ENCODE measurements around the gene ASRGL1. TPM values are rescaled to one million over a fixed set of nuclear protein-coding genes. Genes with fewer than 3 reads are reported as not detected.
"Not testable (repeated sequence)": the region's sequence is repeated elsewhere in the genome, so short reads cannot be mapped to it uniquely, and the experiment has no call there.

Gene ASRGL1
- 7.9 and 10.1 TPM in 2 replicates for total RNA-seq

DNA sequence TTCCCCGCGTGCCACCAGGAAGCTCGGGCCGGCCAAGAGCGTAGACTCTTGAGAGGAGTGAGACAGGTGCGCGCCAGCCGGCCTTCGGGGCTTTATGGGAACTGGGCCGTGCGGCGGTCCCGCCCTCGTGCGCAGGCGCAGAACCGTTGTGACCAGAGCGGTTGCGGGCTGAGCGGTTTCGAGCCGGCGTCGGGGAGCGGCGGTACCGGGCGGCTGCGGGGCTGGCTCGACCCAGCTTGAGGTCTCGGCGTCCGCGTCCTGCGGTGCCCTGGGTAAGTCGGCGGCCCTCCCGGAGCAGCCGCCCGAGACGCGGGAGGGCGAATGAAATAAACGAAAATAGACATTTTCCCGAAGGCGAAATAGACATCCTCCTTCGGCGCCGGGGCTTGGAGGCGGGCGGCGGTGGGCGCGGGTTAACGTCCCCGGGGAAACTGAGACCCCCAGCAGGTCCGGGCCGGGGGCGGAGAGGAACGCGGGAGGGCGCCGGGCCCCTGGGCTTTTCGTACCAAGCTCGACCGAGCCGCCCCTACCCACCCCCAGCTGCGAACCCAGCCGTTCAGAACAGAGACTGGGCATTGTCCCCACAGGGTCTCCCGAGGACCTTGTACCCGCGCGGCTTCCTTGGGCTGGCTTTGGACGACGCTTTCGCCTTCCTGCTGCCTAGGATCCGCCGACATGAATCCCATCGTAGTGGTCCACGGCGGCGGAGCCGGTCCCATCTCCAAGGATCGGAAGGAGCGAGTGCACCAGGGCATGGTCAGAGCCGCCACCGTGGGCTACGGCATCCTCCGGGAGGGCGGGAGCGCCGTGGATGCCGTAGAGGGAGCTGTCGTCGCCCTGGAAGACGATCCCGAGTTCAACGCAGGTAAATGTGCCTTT, at the start of gene ASRGL1:
Gene ASRGL1, plus strand, starts transcription at position 146 of the 879 bp plus-strand sequence. Its CDS starts 530 bp downstream, at position 676.
- intact Hi-C loops (cut with micrococcal nuclease): no loop called here

DNA sequence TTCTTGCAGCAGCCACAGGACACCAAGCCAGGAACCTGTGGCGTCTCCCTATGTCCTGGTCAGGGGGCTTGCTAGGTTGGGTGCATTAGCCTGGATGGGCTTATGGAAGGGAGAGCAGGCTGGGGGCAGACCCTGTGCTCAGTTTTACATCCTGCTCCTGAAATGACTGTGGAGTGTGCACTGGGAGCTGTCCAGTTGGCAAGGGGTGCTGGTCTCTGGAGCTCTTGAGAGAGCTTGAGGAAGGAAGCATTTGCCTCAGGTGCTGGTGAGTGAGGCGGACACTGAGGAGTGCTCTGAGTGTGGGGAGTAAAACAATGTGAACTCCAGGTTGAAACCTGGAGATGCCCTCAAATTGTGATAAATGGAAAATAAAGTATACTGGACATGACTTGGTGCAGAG, 41.7 kb upstream of the ASRGL1 start:
- intact Hi-C loops (cut with micrococcal nuclease): no loop called here

- intact Hi-C loops (cut with micrococcal nuclease): no loop called here
These were observed 38.3 kb upstream of the ASRGL1 start, which contains the start of gene SCGB1D4 for GRCh38 chr11:62298975-62299374. Gene SCGB1D4 (minus strand): TSS chr11:62299075. CDS start chr11:62299010, 65 bp downstream.

- intact Hi-C loops (cut with micrococcal nuclease): no loop called here
These were observed 31.0 kb upstream of the ASRGL1 start for GRCh38 chr11:62306227-62306626.

GRCh38 chr11:62307950-62308349, 29.3 kb upstream of the ASRGL1 start:
- intact Hi-C loops (cut with micrococcal nuclease): no loop called here

GRCh38 chr11:62309991-62310390, 27.3 kb upstream of the ASRGL1 start:
- intact Hi-C loops (cut with micrococcal nuclease): loop anchor here (5.0 kb wide), 1 partner anchor 78 kb away; no protein-coding TSS in a partner anchor

DNA sequence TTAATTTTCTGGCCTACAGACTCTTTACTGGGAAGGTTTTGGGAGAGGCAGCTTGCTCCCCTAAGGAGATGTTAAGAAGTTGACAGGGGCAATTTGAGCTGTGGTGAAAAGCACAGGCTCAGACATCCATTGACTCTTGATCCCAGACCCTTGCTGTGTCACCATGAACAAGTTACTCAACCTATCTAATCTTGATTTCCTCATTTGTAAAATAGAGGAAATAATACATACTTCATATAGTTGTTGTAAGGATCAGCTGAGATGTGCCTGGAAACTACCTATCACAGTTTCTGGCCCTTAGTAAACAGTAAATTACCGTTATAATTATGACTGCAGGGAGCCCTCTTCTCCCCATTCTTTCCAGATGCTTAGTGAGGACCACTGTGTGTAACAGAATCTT, 21.8 kb upstream of the ASRGL1 start:
- intact Hi-C loops (cut with micrococcal nuclease): no loop called here

- intact Hi-C loops (cut with micrococcal nuclease): no loop called here
These were observed 14.7 kb upstream of the ASRGL1 start for GRCh38 chr11:62322524-62322923.

DNA sequence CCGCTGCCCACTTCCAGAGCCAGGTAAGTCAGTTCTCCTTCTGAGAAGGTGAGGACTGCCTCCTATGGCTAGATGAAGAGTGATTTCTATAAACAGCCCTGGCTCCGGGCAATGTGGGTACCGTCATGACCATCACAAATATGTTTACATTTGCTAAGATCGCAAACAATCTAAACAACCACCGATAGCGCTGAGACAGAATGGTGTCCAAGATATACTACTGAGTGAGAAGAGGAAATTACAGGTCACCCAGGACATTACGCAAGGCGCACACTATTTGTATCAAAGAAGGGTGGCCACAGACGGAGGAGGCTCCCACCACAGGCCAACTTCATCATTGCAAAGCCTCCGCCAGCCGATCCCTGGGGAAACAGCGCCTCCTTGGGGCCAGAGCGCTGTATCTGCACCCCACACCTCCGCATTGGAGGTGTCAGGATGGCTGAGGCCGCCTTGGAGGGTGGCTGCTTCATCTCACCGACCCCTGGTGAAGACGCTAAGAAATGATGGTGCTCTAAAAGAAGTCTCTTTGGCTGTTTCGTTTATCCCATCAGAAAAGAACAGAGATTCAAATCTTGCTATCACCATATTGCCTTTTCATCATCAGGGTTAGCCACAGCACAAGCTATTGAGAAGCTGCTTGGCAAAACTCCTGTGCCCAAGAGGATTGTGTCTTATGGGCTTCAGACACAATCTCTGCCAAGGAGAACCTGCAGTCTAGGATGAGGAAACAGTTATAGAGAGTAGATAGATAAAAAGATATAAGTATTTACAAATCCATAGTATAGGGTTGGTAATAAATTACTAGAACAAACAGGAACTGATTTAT, 12.3 kb upstream of the ASRGL1 start:
- intact Hi-C loops (cut with micrococcal nuclease): loop anchor here (1.0 kb wide), 2 partner anchors 108 to 154 kb away; no protein-coding TSS in a partner anchor

DNA sequence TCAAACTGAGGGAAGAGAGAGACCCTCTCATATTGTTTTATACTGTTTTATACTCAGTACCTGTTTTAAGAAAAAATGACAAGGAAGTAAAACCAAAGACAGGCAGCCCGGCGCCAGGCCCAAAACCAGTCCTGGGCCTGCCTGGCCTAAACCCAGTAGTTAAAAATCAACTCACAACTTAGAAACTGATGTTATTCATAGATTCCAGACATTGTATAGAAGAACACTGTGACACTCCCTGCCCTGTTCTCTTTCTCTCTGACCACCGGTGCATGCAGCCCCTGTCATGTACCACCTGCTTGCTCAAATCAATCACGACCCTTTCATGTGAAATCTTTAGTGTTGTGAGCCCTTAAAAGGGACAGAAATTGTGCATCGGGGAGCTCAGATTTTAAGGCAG, 11.5 kb upstream of the ASRGL1 start:
- intact Hi-C loops (cut with micrococcal nuclease): loop anchor here (1.0 kb wide), 2 partner anchors 108 to 154 kb away; no protein-coding TSS in a partner anchor

GRCh38 chr11:62326719-62327118, 10.5 kb upstream of the ASRGL1 start:
- intact Hi-C loops (cut with micrococcal nuclease): not testable (repeated sequence)

- intact Hi-C loops (cut with micrococcal nuclease): not testable (repeated sequence)
These were observed 9.7 kb upstream of the ASRGL1 start for GRCh38 chr11:62327541-62327940.

DNA sequence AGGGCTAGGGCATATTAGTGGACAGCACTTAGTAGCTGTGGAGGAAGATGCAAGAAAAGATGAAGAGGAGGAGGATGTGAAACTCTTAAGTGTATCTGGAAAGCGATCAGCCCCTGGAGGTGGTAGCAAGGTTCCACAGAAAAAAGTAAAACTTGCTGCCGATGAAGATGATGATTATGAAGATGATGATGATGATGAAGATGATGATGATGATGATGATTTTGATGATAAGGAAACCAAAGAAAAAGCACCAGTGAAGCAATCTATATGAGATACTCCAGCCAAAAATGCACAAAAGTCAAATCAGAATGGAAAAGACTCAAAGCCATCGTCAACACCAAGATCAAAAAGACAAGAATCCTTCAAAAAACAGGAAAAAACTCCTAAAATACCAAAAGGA, 6.0 kb upstream of the ASRGL1 start:
- intact Hi-C loops (cut with micrococcal nuclease): not testable (repeated sequence)

- intact Hi-C loops (cut with micrococcal nuclease): no loop called here
These were observed 3.5 kb upstream of the ASRGL1 start for GRCh38 chr11:62333768-62334167.

- intact Hi-C loops (cut with micrococcal nuclease): not testable (repeated sequence)
These were observed 322 bp upstream of the ASRGL1 start for GRCh38 chr11:62336949-62337302.

- intact Hi-C loops (cut with micrococcal nuclease): no loop called here
These were observed 970 bp downstream of the ASRGL1 start for GRCh38 chr11:62338218-62338617.

GRCh38 chr11:62340269-62340901, 3.1 kb downstream of the ASRGL1 start:
- intact Hi-C loops (cut with micrococcal nuclease): loop anchor here (1.0 kb wide), 1 partner anchor 38 kb away; no protein-coding TSS in a partner anchor

DNA sequence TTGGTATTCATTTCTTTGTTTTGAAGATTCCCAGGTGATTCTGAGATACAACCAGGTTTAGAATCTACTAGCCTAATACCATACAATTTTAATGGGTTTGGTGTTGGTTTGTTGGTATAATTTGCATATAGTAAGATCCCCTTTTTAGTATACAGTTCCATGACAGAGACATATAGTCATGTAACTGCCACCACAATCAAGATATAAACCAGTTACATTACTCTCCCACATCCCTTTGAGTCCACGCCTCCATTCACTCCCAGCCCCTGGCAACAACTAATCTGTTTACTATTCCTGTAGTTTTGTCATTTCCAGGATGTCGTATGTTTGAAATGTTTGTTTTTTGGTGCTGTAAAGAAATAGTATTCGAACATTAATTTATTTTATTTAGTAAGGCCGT, 4.3 kb downstream of the ASRGL1 start:
- intact Hi-C loops (cut with micrococcal nuclease): no loop called here

- intact Hi-C loops (cut with micrococcal nuclease): not testable (repeated sequence)
These were observed 6.5 kb downstream of the ASRGL1 start for GRCh38 chr11:62343646-62344190.

DNA sequence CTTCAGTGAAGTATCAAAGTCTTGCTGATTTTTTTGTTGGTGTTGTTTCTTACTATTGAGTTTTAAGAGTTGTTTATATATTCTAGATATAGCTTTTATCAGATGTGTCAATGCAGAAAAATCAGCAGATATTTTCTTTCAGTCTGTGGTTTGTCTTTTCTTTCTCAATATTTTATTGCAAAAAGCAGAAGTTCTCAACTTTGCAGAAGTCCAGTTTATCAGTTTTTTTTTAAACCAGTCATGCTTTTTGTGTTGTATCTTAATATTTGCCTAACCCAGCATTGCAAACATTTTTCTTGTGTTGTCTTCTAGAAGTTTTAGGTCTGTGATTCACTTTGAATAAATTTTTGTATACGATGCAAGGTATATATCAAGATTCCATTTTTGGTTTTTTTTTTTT, 7.0 kb downstream of the ASRGL1 start:
- intact Hi-C loops (cut with micrococcal nuclease): no loop called here

GRCh38 chr11:62345861-62346260, 8.6 kb downstream of the ASRGL1 start:
- intact Hi-C loops (cut with micrococcal nuclease): no loop called here
